GM12872 (cell line): ENCODE results near the gene ITCH.

Experiments
- CTCF ChIP-seq: IDR thresholded peaks from 3 replicates; pipeline ENCODE4 v1.5.1; 2011; ENCODE audit warnings: low read depth, mild to moderate bottlenecking, low read length, moderate library complexity; ENCODE audit not compliant: insufficient read depth

The ITCH gene

GRCh38 chr20:34420146-34420545 lies 57.1 kb downstream of the ITCH start:
- TF ChIP-seq CTCF: no peak

- no peak for TF ChIP-seq CTCF
Observed at GRCh38 chr20:34420975-34421374, 57.9 kb downstream of the ITCH start.

- TF ChIP-seq CTCF: no peak
Observed at GRCh38 chr20:34421766-34422466, 58.8 kb downstream of the ITCH start.

- TF ChIP-seq CTCF: no peak
Observed at GRCh38 chr20:34426026-34426425, 63.0 kb downstream of the ITCH start.

GRCh38 chr20:34427331-34427730 lies 64.3 kb downstream of the ITCH start:
- no peak for TF ChIP-seq CTCF

GRCh38 chr20:34427784-34428183 lies 64.7 kb downstream of the ITCH start:
- TF ChIP-seq CTCF: no peak

- no peak for TF ChIP-seq CTCF
Observed at GRCh38 chr20:34431168-34431567, 68.1 kb downstream of the ITCH start.
